ENCODE results near the gene SESN2. TPM values are rescaled to one million over a fixed set of nuclear protein-coding genes. Genes with fewer than 3 reads are reported as not detected.
A peak's percentile ranks its signal among the peaks of the same experiment; 100 is the strongest.

SESN2 gene
- total RNA-seq, 2 donors from 2014 or later, result 85.3 to 101 TPM

GRCh38 chr1:28281608-28282425 is 22.5 kb downstream of the SESN2 start:
- H3K27ac Mint-ChIP-seq, result no peak overlapping the region
- H3K9me3 Mint-ChIP-seq, result no peaks in the 10 kb centered on the region
- H3K4me1 Mint-ChIP-seq (ENCODE audit: low read depth), result no peaks in the 10 kb centered on the region
- H3K4me3 Mint-ChIP-seq, result no peak overlapping the region
- ATAC-seq (replicated peaks in 1 of 2) (peak in 1 of 2 donors; percentile 18), DNase-seq (no peak)
- no peaks in the 10 kb centered on the region for H3K27me3 Mint-ChIP-seq (ENCODE audit: low read depth)
- H3K36me3 Mint-ChIP-seq (ENCODE audit: insufficient read depth in 2 of 2), result peaks cover 14 to 34% of the 10 kb centered on the region in 2 donors

GRCh38 chr1:28282426-28283407 is 23.4 kb downstream of the SESN2 start:
- ATAC-seq (replicated peaks in 1 of 2), result no peak
- H3K36me3 Mint-ChIP-seq (ENCODE audit: insufficient read depth in 2 of 2), result peaks cover 14 to 26% of the 10 kb centered on the region in 2 donors
- no peaks in the 10 kb centered on the region for H3K27me3 Mint-ChIP-seq (ENCODE audit: low read depth)
- no peak for DNase-seq
- peaks cover 6% of the 10 kb centered on the region for H3K4me1 Mint-ChIP-seq (ENCODE audit: low read depth)
- no peak overlapping the region for H3K4me3 Mint-ChIP-seq
- no peaks in the 10 kb centered on the region for H3K9me3 Mint-ChIP-seq
- no peak overlapping the region for H3K27ac Mint-ChIP-seq

DNA sequence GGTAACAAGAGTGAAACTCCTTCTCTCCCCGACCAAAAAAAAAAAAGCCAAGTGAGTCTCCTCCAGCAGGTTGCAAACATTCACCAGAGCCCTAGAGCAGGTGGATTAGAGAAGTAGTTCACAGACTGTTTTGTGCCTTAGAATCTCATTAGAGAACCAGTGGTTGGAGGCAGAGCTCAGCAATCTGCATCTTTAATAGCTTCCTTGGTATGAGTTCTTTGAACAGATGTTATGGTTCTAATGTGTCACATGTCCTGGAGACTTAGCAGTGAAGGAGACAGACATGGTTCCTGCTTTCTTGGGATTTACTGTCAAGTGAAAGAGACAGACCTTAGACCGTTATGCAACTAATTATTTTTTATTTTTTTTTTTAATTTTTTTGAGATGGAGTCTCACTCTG is 26.8 kb downstream of the SESN2 start:
- H3K27me3 Mint-ChIP-seq (ENCODE audit: low read depth), result no peaks in the 10 kb centered on the region
- DNase-seq (no peak), ATAC-seq (replicated peaks in 1 of 2) (no peak)
- no peak overlapping the region for H3K4me3 Mint-ChIP-seq
- peaks cover 6% of the 10 kb centered on the region for H3K4me1 Mint-ChIP-seq (ENCODE audit: low read depth)
- no peaks in the 10 kb centered on the region for H3K9me3 Mint-ChIP-seq
- H3K27ac Mint-ChIP-seq, result no peak overlapping the region
- H3K36me3 Mint-ChIP-seq (ENCODE audit: insufficient read depth in 2 of 2), result peaks cover 4 to 9% of the 10 kb centered on the region in 2 donors

GRCh38 chr1:28288487-28288886 is 29.2 kb downstream of the SESN2 start:
- DNase-seq (no peak), ATAC-seq (replicated peaks in 1 of 2) (no peak)
- Mint-ChIP-seq H3K27me3 (ENCODE audit: low read depth) (no peaks in the 10 kb centered on the region), H3K36me3 (ENCODE audit: insufficient read depth in 2 of 2) (no peaks in the 10 kb centered on the region), H3K4me1 (ENCODE audit: low read depth) (peaks cover 6% of the 10 kb centered on the region), H3K9me3 (no peaks in the 10 kb centered on the region), H3K27ac (no peak overlapping the region), H3K4me3 (no peak overlapping the region)

GRCh38 chr1:28290851-28291250 is 31.5 kb downstream of the SESN2 start:
- H3K27ac Mint-ChIP-seq, result peak overlapping the region; percentile 38

GRCh38 chr1:28291711-28292110 is 32.4 kb downstream of the SESN2 start:
- no peak for ATAC-seq (replicated peaks in 1 of 2)
- no peak for DNase-seq
- H3K36me3 Mint-ChIP-seq (ENCODE audit: insufficient read depth in 2 of 2), result no peaks in the 10 kb centered on the region
- no peaks in the 10 kb centered on the region for H3K27me3 Mint-ChIP-seq (ENCODE audit: low read depth)
- peak overlapping the region; percentile 76 for H3K27ac Mint-ChIP-seq
- H3K4me1 Mint-ChIP-seq (ENCODE audit: low read depth), result peaks cover 6% of the 10 kb centered on the region
- H3K9me3 Mint-ChIP-seq, result no peaks in the 10 kb centered on the region
- no peak overlapping the region for H3K4me3 Mint-ChIP-seq

More at GRCh38 chr1:28290851-28291250, 31.5 kb downstream of the SESN2 start:
- no peak overlapping the region for H3K4me3 Mint-ChIP-seq
- peaks cover 6% of the 10 kb centered on the region for H3K4me1 Mint-ChIP-seq (ENCODE audit: low read depth)
- no peaks in the 10 kb centered on the region for H3K36me3 Mint-ChIP-seq (ENCODE audit: insufficient read depth in 2 of 2)
- H3K27me3 Mint-ChIP-seq (ENCODE audit: low read depth), result no peaks in the 10 kb centered on the region
- no peaks in the 10 kb centered on the region for H3K9me3 Mint-ChIP-seq
- DNase-seq, result no peak
- ATAC-seq (replicated peaks in 1 of 2), result no peak

- ATAC-seq (replicated peaks in 1 of 2), result no peak
- Mint-ChIP-seq H3K9me3 (no peaks in the 10 kb centered on the region), H3K36me3 (ENCODE audit: insufficient read depth in 2 of 2) (no peaks in the 10 kb centered on the region), H3K27ac (no peak overlapping the region), H3K4me1 (ENCODE audit: low read depth) (peaks cover 5% of the 10 kb centered on the region), H3K4me3 (no peak overlapping the region), H3K27me3 (ENCODE audit: low read depth) (no peaks in the 10 kb centered on the region)
- DNase-seq, result no peak
These were observed 36.6 kb downstream of the SESN2 start for GRCh38 chr1:28295936-28296335.

- H3K9me3 Mint-ChIP-seq, result no peaks in the 10 kb centered on the region
- no peaks in the 10 kb centered on the region for H3K27me3 Mint-ChIP-seq (ENCODE audit: low read depth)
- H3K4me3 Mint-ChIP-seq, result no peak overlapping the region
- no peaks in the 10 kb centered on the region for H3K36me3 Mint-ChIP-seq (ENCODE audit: insufficient read depth in 2 of 2)
- peaks cover 5% of the 10 kb centered on the region for H3K4me1 Mint-ChIP-seq (ENCODE audit: low read depth)
- ATAC-seq (replicated peaks in 1 of 2) (no peak), DNase-seq (no peak)
- H3K27ac Mint-ChIP-seq, result no peak overlapping the region
These were observed 37.3 kb downstream of the SESN2 start for GRCh38 chr1:28296401-28297261.

DNA sequence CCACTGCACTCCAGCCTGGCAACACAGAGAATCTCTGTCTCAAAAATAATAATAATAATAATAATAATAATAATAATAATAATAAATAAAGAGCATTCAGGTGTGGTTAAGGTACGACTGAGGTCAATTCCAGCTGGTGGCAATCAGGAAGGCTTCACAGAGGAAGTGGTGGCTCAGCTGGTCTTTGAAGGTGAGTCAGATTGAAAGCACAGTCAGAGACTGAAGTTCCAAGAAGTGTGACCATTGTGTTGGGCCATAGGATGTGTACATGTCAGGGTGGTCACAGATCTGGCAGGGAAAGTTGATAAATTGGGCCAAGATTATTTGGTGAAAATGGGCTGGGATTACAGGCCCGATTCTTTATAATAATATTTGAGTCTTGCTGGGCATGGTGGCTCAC is 38.5 kb downstream of the SESN2 start:
- Mint-ChIP-seq H3K9me3 (no peaks in the 10 kb centered on the region), H3K27ac (no peak overlapping the region), H3K4me1 (ENCODE audit: low read depth) (peaks cover 5% of the 10 kb centered on the region), H3K4me3 (no peak overlapping the region), H3K36me3 (ENCODE audit: insufficient read depth in 2 of 2) (no peaks in the 10 kb centered on the region), H3K27me3 (ENCODE audit: low read depth) (no peaks in the 10 kb centered on the region)
- DNase-seq (peak in 1 of 2 donors; percentile 22), ATAC-seq (replicated peaks in 1 of 2) (peak; percentile 60 to 83)

GRCh38 chr1:28298438-28298837 is 39.1 kb downstream of the SESN2 start:
- Mint-ChIP-seq H3K4me1 (ENCODE audit: low read depth) (peaks cover 5% of the 10 kb centered on the region), H3K4me3 (no peak overlapping the region), H3K27ac (no peak overlapping the region), H3K27me3 (ENCODE audit: low read depth) (no peaks in the 10 kb centered on the region), H3K9me3 (no peaks in the 10 kb centered on the region), H3K36me3 (ENCODE audit: insufficient read depth in 2 of 2) (no peaks in the 10 kb centered on the region)
- ATAC-seq (replicated peaks in 1 of 2), result no peak
- DNase-seq, result no peak

GRCh38 chr1:28301368-28302174 is 42.3 kb downstream of the SESN2 start:
- no peak for ATAC-seq (replicated peaks in 1 of 2)
- Mint-ChIP-seq H3K4me3 (no peak overlapping the region), H3K27ac (no peak overlapping the region), H3K9me3 (no peaks in the 10 kb centered on the region), H3K4me1 (ENCODE audit: low read depth) (peaks cover 5% of the 10 kb centered on the region), H3K36me3 (ENCODE audit: insufficient read depth in 2 of 2) (no peaks in the 10 kb centered on the region), H3K27me3 (ENCODE audit: low read depth) (no peaks in the 10 kb centered on the region)
- no peak for DNase-seq

- Mint-ChIP-seq H3K27ac (no peak overlapping the region), H3K4me3 (no peak overlapping the region), H3K27me3 (ENCODE audit: low read depth) (no peaks in the 10 kb centered on the region), H3K9me3 (no peaks in the 10 kb centered on the region), H3K36me3 (ENCODE audit: insufficient read depth in 2 of 2) (no peaks in the 10 kb centered on the region), H3K4me1 (ENCODE audit: low read depth) (peaks cover 2% of the 10 kb centered on the region)
- ATAC-seq (replicated peaks in 1 of 2), result no peak
- no peak for DNase-seq
These were observed 42.9 kb downstream of the SESN2 start for GRCh38 chr1:28302247-28302646.
